CD4-positive, alpha-beta T cell treated with Interleukin-12 subunit alpha and Interleukin-12 subunit beta, for 1 hour (primary cell): Measurements from ENCODE around the gene NOP10.
"Not testable (repeated sequence)": the region's sequence is repeated elsewhere in the genome, so short reads cannot be mapped to it uniquely, and the experiment has no call there.

Experiments used
- DNase-seq: peaks from one replicate; pipeline ENCODE4 v3.0.0-alpha.2; 2020

Gene NOP10

GRCh38 chr15:34358367-34358766 is 15.4 kb upstream of the NOP10 start:
- DNase-seq, result no peak

GRCh38 chr15:34357653-34358052 is 14.7 kb upstream of the NOP10 start:
- DNase-seq, result no peak

GRCh38 chr15:34355241-34355640 is 12.3 kb upstream of the NOP10 start:
- DNase-seq, result no peak

GRCh38 chr15:34354286-34354685 is 11.3 kb upstream of the NOP10 start:
- no peak for DNase-seq

- no peak for DNase-seq
These were observed 10.7 kb upstream of the NOP10 start for GRCh38 chr15:34353627-34354026.

- DNase-seq, result not testable (repeated sequence)
These were observed 10.1 kb upstream of the NOP10 start for GRCh38 chr15:34352996-34353395.

GRCh38 chr15:34349769-34350168 is 6.8 kb upstream of the NOP10 start:
- no peak for DNase-seq

GRCh38 chr15:34348735-34349300 is 5.9 kb upstream of the NOP10 start:
- DNase-seq, result no peak

GRCh38 chr15:34347951-34348638 is 5.2 kb upstream of the NOP10 start:
- DNase-seq, result no peak

- peak; percentile 33 for DNase-seq
These were observed 661 bp downstream of the NOP10 start for GRCh38 chr15:34342213-34342736.

- DNase-seq, result no peak
These were observed 1.3 kb downstream of the NOP10 start for GRCh38 chr15:34341381-34342212.

GRCh38 chr15:34339946-34340345 is 3.0 kb downstream of the NOP10 start:
- DNase-seq, result no peak

- DNase-seq, result no peak
These were observed 4.6 kb downstream of the NOP10 start for GRCh38 chr15:34338347-34338746.

GRCh38 chr15:34337557-34338306 is 5.2 kb downstream of the NOP10 start, which contains the start of gene SLC12A6:
TSS of gene SLC12A6 (minus strand) at chr15:34337781. CDS start at chr15:34336680, 1,101 bp downstream.
- DNase-seq, result peak; percentile 92

GRCh38 chr15:34336991-34337556 is 5.9 kb downstream of the NOP10 start:
- peak; percentile 38 for DNase-seq

- no peak for DNase-seq
These were observed 6.5 kb downstream of the NOP10 start for GRCh38 chr15:34336231-34336990.

GRCh38 chr15:34335176-34336032 is 7.5 kb downstream of the NOP10 start:
- peak; percentile 51 for DNase-seq

GRCh38 chr15:34334672-34335071 is 8.3 kb downstream of the NOP10 start:
- no peak for DNase-seq

GRCh38 chr15:34332553-34333120 is 10.3 kb downstream of the NOP10 start:
- no peak for DNase-seq

- peak; percentile 57 for DNase-seq
These were observed 11.1 kb downstream of the NOP10 start for GRCh38 chr15:34331809-34332208.
